Left ventricle myocardium inferior (tissue), 1 donor: ENCODE measurements around the gene KCNC3. TPM values are rescaled to one million over a fixed set of nuclear protein-coding genes. Genes with fewer than 3 reads are reported as not detected.

ENCODE experiments used
- DNase-seq: peaks from one replicate; pipeline ENCODE4 v3.0.0-alpha.2; 2020
- H3K27ac ChIP-seq: fragments of 200-600 bp; replicated peaks from 2 replicates; pipeline ENCODE4 v1.8.0; 2021
- H3K27me3 ChIP-seq: fragments of 200-600 bp; 2 replicates; pipeline ENCODE4 v1.8.0; 2021; ENCODE audit warnings: low read depth
- H3K36me3 ChIP-seq: fragments of 200-600 bp; 2 replicates; pipeline ENCODE4 v1.8.0; 2021
- H3K4me1 ChIP-seq: fragments of 200-600 bp; 2 replicates; pipeline ENCODE4 v1.8.0; 2021
- H3K4me3 ChIP-seq: fragments of 200-600 bp; 2 replicates; pipeline ENCODE4 v1.8.0; 2021; ENCODE audit warnings: mild to moderate bottlenecking, moderate library complexity
- H3K9me3 ChIP-seq: fragments of 200-600 bp; replicated peaks from 2 replicates; pipeline ENCODE4 v1.8.0; 2021
- intact Hi-C: fragments of 100-400 bp; cut with micrococcal nuclease; formaldehyde crosslinking; loops from one replicate; pipeline ENCODE4 v1.11.0; 2022
- total RNA-seq: library from RNA; stranded (reverse); fragmentation: NEBNext Ultra II Directional; extraction: Animal tissue kit (Norgen Biotek cat#: 25700); gene quantifications from one replicate; pipeline ENCODE4 v1.2.1, GENCODE V29; 2021
- TF ChIP-seq, protein P1 (sequence below): fragments of 200-600 bp; IDR thresholded peaks from 2 replicates; pipeline ENCODE4 v1.8.0; 2021; ENCODE audit warnings: antibody characterized with exemption, mild to moderate bottlenecking, borderline replicate concordance
- donor health status: DM: no; HTN: yes; CAD: no; lungs with severe emphysema.

Gene KCNC3
- total RNA-seq, 1 donor from 2014 or later, result 2.6 TPM

DNA sequence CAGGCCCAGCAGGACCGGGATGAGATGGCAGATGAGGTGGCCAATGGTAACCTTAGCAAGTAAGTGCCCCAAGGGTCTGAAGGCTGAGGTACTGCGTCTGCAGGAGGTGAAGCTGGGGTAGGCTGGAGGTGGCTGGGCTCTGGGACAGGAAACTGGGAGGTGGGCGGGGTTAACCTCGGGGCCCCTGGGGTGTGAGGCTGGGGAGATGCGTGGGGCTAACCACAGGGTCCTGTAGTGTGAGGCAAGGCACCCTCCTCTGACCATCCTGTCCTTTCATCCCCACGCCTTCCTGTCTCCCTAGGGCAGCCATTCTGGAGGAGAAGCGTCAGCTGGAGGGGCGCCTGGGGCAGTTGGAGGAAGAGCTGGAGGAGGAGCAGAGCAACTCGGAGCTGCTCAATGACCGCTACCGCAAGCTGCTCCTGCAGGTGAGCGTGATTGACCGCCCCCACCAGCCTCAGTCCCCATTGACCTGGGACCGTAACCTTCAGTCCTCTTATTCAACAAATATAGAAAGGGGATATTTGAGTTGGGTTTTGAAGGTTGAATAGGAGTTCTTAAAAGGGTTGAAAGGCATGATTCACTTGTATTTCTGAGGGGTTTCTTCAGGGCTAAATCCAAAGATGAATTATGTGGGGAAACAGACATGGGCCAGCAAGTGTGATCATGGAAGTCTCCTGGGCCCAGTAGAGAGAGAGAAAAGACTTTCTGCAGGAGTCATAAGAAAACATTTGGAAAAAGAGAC lies 35.7 kb downstream of the KCNC3 start:
- H3K27ac ChIP-seq, result no peak overlapping the region
- H3K9me3 ChIP-seq, result peaks cover 10% of the 10 kb centered on the region
- peaks cover 60% of the 10 kb centered on the region for H3K36me3 ChIP-seq
- H3K27me3 ChIP-seq, result peaks cover 10% of the 10 kb centered on the region
- no peak for DNase-seq
- TF ChIP-seq, protein P1, sequence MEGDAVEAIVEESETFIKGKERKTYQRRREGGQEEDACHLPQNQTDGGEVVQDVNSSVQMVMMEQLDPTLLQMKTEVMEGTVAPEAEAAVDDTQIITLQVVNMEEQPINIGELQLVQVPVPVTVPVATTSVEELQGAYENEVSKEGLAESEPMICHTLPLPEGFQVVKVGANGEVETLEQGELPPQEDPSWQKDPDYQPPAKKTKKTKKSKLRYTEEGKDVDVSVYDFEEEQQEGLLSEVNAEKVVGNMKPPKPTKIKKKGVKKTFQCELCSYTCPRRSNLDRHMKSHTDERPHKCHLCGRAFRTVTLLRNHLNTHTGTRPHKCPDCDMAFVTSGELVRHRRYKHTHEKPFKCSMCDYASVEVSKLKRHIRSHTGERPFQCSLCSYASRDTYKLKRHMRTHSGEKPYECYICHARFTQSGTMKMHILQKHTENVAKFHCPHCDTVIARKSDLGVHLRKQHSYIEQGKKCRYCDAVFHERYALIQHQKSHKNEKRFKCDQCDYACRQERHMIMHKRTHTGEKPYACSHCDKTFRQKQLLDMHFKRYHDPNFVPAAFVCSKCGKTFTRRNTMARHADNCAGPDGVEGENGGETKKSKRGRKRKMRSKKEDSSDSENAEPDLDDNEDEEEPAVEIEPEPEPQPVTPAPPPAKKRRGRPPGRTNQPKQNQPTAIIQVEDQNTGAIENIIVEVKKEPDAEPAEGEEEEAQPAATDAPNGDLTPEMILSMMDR, result no peak
- no peaks in the 10 kb centered on the region for H3K4me1 ChIP-seq
- H3K4me3 ChIP-seq, result no peak overlapping the region
- intact Hi-C loops, result no loop called here

DNA sequence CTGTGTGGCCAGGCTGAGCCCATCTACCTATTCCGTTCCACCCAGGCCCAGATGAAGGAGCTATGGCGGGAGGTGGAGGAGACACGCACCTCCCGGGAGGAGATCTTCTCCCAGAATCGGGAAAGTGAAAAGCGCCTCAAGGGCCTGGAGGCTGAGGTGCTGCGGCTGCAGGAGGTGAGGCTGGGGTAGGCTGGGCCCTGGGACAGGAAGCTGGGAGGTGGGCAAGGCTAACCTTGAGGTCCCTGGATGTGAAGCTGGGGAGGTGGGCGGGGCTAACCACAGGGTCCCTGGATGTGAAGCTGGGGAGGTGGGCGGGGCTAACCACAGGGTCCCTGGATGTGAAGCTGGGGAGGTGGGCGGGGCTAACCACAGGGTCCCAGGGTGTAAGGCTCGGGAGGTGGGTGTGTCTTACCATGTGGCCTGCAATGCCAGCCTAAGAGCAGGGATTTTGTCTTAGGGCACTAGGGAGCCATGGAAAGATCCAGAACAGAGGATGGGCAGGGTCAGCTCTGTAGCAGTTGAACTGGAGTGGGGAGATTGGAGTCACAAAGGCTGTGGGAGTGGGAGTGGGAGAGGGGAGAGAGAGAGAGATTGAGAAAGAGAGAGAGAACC lies 36.9 kb downstream of the KCNC3 start:
- TF ChIP-seq, protein P1, result no peak
- intact Hi-C loops, result no loop called here
- H3K4me3 ChIP-seq, result no peak overlapping the region
- H3K4me1 ChIP-seq, result no peaks in the 10 kb centered on the region
- peaks cover 63% of the 10 kb centered on the region for H3K36me3 ChIP-seq
- H3K27ac ChIP-seq, result no peak overlapping the region
- H3K9me3 ChIP-seq, result peaks cover 10% of the 10 kb centered on the region
- no peak for DNase-seq
- peaks cover 5% of the 10 kb centered on the region for H3K27me3 ChIP-seq

DNA sequence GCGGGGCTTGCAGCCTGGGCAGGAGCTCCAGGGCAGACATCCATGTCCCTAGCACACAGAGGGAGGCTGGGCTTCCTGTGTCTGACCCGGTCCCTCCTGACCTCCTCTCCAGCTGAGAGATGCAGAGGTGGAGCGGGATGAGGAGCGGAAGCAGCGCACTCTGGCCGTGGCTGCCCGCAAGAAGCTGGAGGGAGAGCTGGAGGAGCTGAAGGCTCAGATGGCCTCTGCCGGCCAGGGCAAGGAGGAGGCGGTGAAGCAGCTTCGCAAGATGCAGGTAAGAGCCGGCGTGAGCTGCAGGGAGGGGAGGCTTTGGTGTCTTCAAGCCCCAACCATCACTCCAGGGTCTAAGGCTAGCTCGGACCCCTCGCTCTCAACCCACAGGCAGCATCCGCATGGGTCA lies 38.4 kb downstream of the KCNC3 start:
- no peak overlapping the region for H3K4me3 ChIP-seq
- peaks cover 5% of the 10 kb centered on the region for H3K27me3 ChIP-seq
- no peak for DNase-seq
- H3K36me3 ChIP-seq, result peaks cover 75% of the 10 kb centered on the region
- peaks cover 23% of the 10 kb centered on the region for H3K9me3 ChIP-seq
- H3K4me1 ChIP-seq, result no peaks in the 10 kb centered on the region
- intact Hi-C loops, result no loop called here
- no peak overlapping the region for H3K27ac ChIP-seq
- TF ChIP-seq, protein P1, result no peak

DNA sequence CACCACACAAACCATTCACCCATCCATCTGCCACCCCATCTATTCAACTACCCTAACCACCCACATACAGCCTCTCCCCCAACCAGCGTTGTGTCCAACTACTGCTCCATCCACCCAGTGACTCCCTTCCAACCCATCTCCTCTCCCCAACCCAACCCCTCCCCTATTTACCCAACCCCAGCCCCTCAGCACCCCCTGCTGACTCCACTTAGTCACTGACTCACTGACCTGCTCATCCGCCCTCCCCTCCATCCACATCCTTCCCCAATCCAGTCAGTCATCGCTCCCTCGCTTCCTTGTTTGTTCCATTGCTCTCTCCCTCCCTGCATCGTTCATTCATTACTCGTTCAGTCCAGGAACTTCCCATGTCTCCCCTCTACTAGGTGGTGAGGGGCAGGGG lies 39.2 kb downstream of the KCNC3 start:
- Histone ChIP-seq H3K27me3 (peaks cover 5% of the 10 kb centered on the region), H3K9me3 (peaks cover 31% of the 10 kb centered on the region), H3K4me1 (no peaks in the 10 kb centered on the region), H3K4me3 (no peak overlapping the region), H3K27ac (no peak overlapping the region), H3K36me3 (peaks cover 78% of the 10 kb centered on the region)
- intact Hi-C loops, result no loop called here
- no peak for DNase-seq
- TF ChIP-seq, protein P1, result no peak

DNA sequence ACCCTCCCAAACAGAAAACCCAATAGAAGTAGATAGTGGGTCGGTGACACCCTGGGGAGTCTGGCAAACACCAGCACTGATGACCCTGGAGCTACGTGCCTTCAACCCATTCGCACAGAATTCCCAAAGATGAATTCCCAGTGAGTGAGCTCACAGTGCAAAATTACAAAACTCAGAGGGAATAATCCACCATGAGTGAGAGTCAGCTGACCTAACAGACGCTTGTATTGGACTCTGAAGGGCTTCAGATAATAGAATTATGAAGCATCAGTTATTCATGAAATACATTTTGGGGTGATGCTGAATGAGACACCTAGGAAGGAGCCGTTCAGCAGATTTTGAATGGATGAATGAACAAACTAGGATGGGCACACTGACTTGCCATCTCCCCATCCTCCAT lies 40.2 kb downstream of the KCNC3 start:
- Histone ChIP-seq H3K9me3 (peaks cover 35% of the 10 kb centered on the region), H3K36me3 (peaks cover 80% of the 10 kb centered on the region), H3K27ac (no peak overlapping the region), H3K4me3 (no peak overlapping the region), H3K27me3 (peaks cover 5% of the 10 kb centered on the region), H3K4me1 (no peaks in the 10 kb centered on the region)
- intact Hi-C loops, result no loop called here
- DNase-seq, result no peak
- TF ChIP-seq, protein P1, result no peak
